ENCODE data around the gene WDFY3.
A peak's percentile ranks its signal among the peaks of the same experiment; 100 is the strongest.
"Not testable (repeated sequence)": the region's sequence is repeated elsewhere in the genome, so short reads cannot be mapped to it uniquely, and the experiment has no call there.

WDFY3 gene

GRCh38 chr4:84857296-84857695 is 109.2 kb downstream of the WDFY3 start:
- DNase-seq (ENCODE audit: low spot score): no peak

- DNase-seq (ENCODE audit: low spot score): no peak
These were observed 109.9 kb downstream of the WDFY3 start for GRCh38 chr4:84856468-84857049.

DNA sequence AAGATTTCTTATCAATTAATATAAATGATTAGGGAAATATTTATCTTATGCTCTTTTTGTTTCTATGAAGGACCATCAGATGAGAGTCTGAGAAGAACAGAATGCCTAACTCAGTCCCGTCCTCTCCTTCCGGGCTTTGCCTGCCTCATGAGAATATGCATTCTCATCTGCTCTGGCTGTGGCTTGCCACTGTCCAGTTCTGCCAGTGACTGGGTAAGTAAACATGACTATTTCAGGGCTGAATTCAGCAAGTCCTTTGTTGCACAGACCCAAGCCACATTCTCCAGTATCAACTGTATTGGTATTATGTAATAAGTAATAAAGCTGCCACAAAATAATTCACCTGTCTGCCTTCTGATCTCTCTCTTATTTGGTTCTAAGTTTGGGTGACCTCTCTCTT is 110.7 kb downstream of the WDFY3 start:
- peak; percentile 16 for DNase-seq (ENCODE audit: low spot score)

DNA sequence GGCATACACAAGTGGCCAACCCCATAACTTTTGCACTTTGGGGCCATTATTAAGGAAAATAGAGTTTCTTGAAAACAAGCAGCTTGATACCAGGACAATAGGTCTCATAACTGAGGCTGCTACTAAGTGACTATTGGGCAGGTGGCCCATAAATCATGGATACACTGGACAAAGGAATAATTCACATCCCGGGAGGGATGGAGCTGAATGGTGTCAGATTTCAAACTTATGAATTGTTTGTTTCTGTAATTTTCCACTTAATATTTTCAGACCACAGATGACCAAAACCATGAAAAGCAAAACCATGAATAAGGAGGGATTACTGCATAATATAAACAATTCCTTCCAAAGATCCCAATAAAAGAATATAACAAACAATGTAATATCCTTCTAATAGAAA is 114.4 kb downstream of the WDFY3 start:
- no peak for DNase-seq (ENCODE audit: low spot score)

DNA sequence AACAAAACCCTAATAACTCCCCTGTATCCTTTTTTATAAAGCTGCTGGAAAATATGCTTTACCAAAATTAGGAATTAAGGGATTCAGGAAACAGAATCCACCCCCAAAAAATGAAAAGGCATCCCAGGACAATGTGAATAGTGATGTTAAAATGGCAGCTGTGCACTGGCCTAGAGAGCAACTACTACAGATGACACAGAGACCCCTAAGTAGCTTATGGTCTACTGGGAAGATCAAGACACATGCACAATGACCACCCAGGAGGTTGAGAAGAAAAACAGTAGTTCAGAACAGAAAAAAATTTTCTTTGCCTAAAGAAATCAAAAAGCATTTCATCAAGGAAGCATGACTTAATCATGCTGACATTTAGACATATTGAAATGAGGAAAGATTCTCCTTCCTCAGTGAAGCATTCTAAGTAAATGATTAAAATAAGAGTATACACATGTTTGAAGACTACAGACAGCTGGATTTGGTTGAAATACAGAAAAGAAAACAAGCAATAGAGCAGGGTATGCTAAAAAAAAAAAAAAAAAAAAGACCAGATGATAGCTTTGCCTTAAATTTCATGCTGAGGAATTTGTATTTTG is 117.3 kb downstream of the WDFY3 start:
- no peak for DNase-seq (ENCODE audit: low spot score)

DNA sequence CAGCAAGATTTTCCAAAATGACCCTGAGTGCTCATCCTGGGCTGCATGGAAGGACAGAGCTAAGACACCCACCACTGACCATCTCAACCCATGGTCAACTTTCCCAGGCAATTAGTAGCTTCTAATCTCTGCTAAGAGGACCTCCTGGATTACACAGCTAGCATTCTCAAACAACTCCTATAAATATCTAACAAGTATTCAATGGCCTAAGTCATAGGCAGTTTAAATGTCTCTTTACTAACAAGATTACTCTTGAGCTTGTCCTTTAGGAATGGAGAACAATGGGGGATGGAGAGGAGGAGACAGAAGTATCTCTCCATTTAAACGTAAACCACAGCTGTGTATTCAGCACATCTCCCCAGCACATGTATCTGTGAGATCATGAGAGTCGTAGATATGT is 118.1 kb downstream of the WDFY3 start:
- no peak for DNase-seq (ENCODE audit: low spot score)

GRCh38 chr4:84847978-84848377 is 118.5 kb downstream of the WDFY3 start:
- DNase-seq (ENCODE audit: low spot score): no peak

- no peak for DNase-seq (ENCODE audit: low spot score)
These were observed 119.5 kb downstream of the WDFY3 start for GRCh38 chr4:84846985-84847384.

DNA sequence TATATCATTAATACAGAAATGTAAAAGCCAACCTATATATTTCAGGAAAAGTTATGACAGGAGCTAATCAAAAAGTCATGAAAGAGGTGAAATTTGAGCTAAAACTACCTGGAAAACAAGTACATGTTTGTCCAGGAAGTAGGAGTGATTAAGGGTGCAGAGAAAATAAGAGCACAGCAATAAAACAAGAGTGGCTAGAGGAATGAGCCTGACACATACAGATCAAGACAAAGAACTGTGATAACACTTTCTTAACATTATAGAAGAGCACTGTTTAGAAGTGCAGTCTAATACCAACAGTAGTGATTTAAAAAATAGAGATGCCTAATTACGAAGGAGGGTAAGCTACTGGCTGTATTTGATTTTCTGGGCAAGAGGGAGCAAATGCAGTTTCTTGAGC is 125.1 kb downstream of the WDFY3 start:
- DNase-seq (ENCODE audit: low spot score): no peak

GRCh38 chr4:84837751-84838150 is 128.7 kb downstream of the WDFY3 start:
- DNase-seq (ENCODE audit: low spot score): no peak

DNA sequence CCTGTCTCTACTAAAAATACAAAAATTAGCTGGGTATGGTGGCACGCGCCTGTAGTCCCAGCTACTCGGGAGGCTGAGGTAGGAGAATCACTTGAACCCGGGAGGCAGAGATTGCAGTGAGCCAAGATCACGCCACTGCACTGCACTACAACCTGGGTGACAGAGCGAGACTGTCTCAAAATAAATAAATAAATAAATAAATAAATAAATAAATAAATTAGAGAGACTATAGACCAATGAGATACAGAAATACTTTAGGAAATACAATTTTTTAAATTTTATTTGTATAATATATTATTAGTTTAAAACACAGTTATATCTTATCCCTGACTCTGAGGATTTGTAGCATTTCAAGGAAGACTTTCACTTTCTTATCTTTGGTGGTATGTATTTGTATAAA is 136.9 kb downstream of the WDFY3 start:
- DNase-seq (ENCODE audit: low spot score): not testable (repeated sequence)

GRCh38 chr4:84826681-84827080 is 139.8 kb downstream of the WDFY3 start:
- DNase-seq (ENCODE audit: low spot score): no peak

DNA sequence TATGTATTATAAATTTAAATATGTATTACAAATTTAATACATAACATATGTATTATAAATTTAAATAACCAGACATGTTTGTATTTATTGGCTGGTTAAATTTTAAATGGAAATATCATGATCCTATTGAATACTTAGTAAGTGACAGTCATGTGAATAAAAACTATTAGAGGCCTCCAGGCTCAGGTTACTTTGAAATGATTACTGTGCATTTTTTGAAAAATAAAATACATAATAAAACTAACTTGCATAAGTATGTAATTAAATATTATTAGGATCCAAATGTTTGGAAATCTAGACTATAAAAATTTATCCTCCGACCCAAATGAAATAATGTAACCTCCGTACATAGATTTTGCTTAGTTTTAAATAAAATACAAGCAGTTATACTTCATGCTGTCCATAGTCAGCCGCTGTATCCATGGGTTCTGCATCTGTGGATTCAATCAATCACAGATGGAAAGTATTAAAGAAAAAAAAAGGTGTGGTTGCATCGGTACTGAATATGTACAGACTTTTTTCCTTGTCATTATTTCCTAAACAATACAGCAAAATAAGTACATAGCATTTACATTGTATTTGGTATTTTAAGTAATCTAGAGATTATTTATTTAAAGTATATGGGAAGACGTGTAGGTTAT is 140.7 kb downstream of the WDFY3 start:
- no peak for DNase-seq (ENCODE audit: low spot score)

- DNase-seq (ENCODE audit: low spot score): no peak
These were observed 145.4 kb downstream of the WDFY3 start for GRCh38 chr4:84821064-84821463.

DNA sequence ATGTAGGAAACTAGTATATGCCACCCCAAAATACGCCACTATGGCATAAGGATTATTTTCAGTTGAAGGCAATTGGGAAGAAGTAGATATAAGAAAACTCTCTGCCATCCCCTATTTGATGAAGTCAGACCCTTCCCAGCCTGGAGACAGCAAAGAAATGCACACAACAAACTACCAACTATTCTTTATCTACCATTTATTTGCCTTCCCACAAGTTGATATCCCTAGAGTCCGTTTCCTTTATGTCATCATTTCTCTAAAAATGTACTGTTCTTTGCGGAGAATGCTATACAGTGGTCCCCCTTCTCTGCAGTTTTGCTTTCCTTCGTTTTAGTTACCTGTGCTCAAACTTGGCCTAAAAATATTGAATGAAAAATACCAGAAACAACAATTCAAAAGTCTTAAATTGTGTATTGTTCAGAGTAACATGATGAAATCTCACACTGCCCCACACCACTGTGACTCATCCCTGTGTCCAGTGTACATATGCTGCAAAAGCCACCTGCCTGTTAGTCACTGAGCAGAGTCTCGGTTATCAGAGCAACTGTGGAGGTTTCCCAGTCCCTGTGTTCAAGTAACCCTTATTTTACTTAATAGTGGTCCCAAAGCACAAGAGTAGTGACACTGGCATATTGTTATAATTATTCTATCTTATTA is 152.3 kb downstream of the WDFY3 start:
- DNase-seq (ENCODE audit: low spot score): peak; percentile 51

- DNase-seq (ENCODE audit: low spot score): no peak
These were observed 156.5 kb downstream of the WDFY3 start for GRCh38 chr4:84809946-84810345.

DNA sequence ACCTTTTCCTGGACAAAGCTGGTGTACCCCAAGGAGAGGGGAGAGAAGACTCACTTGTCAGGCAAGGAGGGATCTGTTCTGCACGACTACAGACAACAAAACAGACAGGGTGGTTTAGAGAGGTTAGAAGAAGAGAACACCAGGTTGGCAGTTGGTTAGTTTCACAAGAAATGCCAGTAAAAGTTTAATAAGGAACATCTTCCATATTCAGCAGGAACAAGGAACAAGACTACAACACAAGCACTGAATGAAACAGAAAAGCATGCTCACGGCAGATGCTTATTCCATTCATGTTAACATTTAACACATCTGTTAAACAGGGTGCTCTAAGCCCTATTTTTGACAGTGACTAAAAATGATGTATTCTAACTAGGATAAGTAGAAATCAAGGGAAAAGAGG is 158.2 kb downstream of the WDFY3 start:
- no peak for DNase-seq (ENCODE audit: low spot score)

DNA sequence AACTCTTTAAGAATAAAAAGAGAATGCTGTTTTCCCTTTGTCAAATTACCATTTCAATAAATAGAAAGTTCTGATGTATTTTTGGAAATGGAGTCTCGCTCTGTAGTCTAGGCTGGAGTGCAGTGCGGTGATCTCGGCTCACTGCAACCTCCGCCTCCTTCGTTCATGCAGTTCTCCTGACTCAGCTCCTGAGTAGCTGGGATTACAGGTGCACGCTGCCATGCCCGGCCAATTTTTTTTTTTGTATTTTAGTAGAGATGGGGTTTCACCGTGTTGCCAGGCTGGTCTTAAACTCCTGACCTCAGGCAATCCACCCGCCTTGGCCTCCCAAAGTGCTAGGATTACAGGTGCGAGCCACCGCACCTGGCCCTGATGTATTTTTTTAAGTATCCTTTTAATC is 159.9 kb downstream of the WDFY3 start:
- not testable (repeated sequence) for DNase-seq (ENCODE audit: low spot score)

- peak; percentile 20 for DNase-seq (ENCODE audit: low spot score)
These were observed 162.4 kb downstream of the WDFY3 start for GRCh38 chr4:84804136-84804535.

- DNase-seq (ENCODE audit: low spot score): no peak
These were observed 162.8 kb downstream of the WDFY3 start for GRCh38 chr4:84803720-84804119.

GRCh38 chr4:84803116-84803515 is 163.4 kb downstream of the WDFY3 start:
- DNase-seq (ENCODE audit: low spot score): no peak

DNA sequence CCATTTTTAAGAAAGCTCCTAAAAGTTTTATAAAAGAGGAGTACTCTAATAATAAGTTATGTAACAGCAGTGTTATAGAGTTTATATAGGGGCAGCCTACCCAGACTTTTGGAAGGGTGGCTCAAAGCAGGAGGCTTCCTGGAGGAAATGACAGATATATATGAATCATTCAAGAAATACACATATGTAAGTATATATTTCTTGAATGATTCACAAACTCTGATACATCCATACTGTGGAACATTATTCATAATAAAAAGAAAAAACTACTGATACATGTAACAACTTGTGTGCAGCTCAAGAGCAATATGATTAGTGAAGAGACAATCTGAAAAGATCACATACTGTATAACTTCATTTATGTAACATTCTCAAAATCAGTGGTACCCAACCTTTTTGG is 166.2 kb downstream of the WDFY3 start:
- no peak for DNase-seq (ENCODE audit: low spot score)

DNA sequence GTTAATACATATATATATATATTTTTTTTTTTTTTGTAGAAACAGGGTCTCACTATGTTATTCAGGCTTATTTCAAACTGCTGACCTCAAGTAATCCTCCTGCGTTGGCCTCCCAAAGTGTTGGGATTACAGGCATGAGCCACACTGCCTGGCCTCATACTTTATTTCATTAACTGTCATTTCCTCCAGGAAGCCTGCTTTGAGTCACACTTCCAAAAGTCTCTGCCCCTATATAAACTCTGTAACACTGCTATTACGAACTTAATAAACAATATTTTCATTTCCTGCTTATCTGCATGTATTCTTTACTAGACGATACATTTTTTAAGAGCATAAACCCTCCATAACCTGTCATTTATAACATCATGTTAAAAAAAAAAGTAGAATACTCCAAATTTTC is 167.2 kb downstream of the WDFY3 start:
- no peak for DNase-seq (ENCODE audit: low spot score)

All from AG08396 (cell line).